ENCODE results near the gene SLC43A3. TPM values are rescaled to one million over a fixed set of nuclear protein-coding genes. Genes with fewer than 3 reads are reported as not detected.

SLC43A3 gene
- total and polyA plus RNA-seq, 2 donors (not counting 3 experiments of a cell fraction or from before 2014, with no cell fraction given) = 68.9 to 104 TPM

DNA sequence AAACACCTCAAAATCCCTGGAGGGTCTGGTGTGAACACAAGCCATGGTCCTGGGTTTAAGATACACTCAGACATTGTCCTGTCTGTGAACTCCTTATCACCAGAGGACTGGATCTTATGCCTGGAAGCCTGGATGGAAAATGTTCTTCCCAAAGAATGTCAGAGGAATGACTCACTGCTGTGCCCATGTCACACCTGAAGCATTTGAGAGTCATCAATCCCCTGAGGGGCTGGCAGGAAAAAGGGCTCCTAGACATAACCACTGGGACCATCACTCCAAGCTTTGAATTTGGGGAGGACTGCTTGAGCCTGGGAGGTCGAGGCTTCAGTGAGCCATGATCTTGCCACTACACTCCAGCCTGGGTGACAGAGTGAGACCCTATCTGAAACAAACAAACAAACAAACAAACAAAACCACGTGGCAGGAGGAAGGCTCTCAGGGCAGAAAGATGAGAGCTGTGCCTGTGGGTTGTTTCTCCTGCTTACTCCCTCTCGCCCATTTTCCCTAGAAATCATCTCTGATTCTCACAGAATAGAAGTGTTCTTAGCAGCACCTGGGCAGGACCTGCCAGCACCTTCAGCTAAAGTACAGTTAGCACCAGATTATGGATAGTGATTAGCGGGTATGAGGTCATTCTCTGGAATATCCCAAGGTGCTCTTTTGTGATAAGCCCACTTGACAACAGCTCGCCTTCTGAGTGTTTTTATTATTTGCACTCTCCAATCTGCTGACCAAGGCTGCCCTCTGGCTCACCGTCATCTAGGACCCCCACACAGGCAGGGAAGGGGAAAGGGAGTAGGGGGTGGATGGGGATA, 24.5 kb downstream of the SLC43A3 start:
- Histone ChIP-seq H3K36me3 (ENCODE audit: control insufficient read depth in 2 of 2, extremely low read depth in 1 of 2, insufficient read depth in 2 of 2, low read length in 2 of 2) (peaks cover 0 to under 1% of the 10 kb centered on the region in 2 experiments), H3K4me2 (ENCODE audit: insufficient read depth, low read length) (no peak overlapping the region), H3K4me1 (ENCODE audit: control insufficient read depth, extremely low read depth, insufficient read depth, low read length) (peaks cover 31% of the 10 kb centered on the region), H2AFZ (ENCODE audit: low read depth, low read length) (no peak overlapping the region), H3K4me3 (replicated peaks in 1 of 3; ENCODE audit: insufficient read depth in 1 of 3, low read depth in 1 of 3, low read length in 3 of 3) (no peak overlapping the region), H3K9me1 (replicated peaks; ENCODE audit: control insufficient read depth, extremely low read depth, insufficient read depth, low read length) (no peaks in the 10 kb centered on the region), H3K9me3 (replicated peaks; ENCODE audit: control insufficient read depth, insufficient read depth, low read length) (no peaks in the 10 kb centered on the region), H3K9ac (replicated peaks; ENCODE audit: extremely low read depth, insufficient read depth, low read length) (no peak overlapping the region), H3K79me2 (ENCODE audit: control insufficient read depth, insufficient read depth, low read length) (no peaks in the 10 kb centered on the region), H3K27ac (ENCODE audit: insufficient read depth, low read depth, low read length) (no peak overlapping the region), H4K20me1 (replicated peaks; ENCODE audit: control insufficient read depth, extremely low read depth, insufficient read depth, low read length) (no peaks in the 10 kb centered on the region), H3K27me3 (ENCODE audit: control insufficient read depth in 2 of 2, insufficient read depth in 2 of 2, low read length in 2 of 2) (peaks cover 0 to 8% of the 10 kb centered on the region in 2 experiments)
- TF ChIP-seq, protein P1, sequence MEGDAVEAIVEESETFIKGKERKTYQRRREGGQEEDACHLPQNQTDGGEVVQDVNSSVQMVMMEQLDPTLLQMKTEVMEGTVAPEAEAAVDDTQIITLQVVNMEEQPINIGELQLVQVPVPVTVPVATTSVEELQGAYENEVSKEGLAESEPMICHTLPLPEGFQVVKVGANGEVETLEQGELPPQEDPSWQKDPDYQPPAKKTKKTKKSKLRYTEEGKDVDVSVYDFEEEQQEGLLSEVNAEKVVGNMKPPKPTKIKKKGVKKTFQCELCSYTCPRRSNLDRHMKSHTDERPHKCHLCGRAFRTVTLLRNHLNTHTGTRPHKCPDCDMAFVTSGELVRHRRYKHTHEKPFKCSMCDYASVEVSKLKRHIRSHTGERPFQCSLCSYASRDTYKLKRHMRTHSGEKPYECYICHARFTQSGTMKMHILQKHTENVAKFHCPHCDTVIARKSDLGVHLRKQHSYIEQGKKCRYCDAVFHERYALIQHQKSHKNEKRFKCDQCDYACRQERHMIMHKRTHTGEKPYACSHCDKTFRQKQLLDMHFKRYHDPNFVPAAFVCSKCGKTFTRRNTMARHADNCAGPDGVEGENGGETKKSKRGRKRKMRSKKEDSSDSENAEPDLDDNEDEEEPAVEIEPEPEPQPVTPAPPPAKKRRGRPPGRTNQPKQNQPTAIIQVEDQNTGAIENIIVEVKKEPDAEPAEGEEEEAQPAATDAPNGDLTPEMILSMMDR (IDR thresholded peaks at IDR 0.05; ENCODE audit: extremely low read depth in 1 of 2, insufficient read depth in 1 of 2, low read depth in 1 of 2, low read length in 2 of 2) = no peak
- no peak for TF ChIP-seq POLR2AphosphoS5 (IDR thresholded peaks at IDR 0.05; ENCODE audit: insufficient read depth, low read depth, low read length)
- TF ChIP-seq JUN (IDR thresholded peaks at IDR 0.05; ENCODE audit: borderline replicate concordance, insufficient read depth, insufficient read length, low read depth) = no peak
- no peak for TF ChIP-seq POLR2A (IDR thresholded peaks at IDR 0.05; ENCODE audit: low read depth, low read length)
- TF ChIP-seq EZH2 (IDR thresholded peaks at IDR 0.05; ENCODE audit: borderline replicate concordance, low read depth, low read length, severe bottlenecking) = no peak
- POLR2A ChIA-PET = no interaction called here
- intact Hi-C loops (cut with micrococcal nuclease) = no loop called here
- dilution Hi-C loops (cut with MboI; ENCODE audit: extremely low pct_ligation_motif_present, low sequenced_read_pairs) = no loop called here
- CTCF ChIA-PET = interaction anchor here (1.0 to 1.2 kb wide), 2 partner anchors 14 to 55 kb away, joined by 3 to 6 read pairs; no protein-coding TSS in a partner anchor
- BruUV-seq (replicated peaks) = no TSS peak
- FAIRE-seq = no peak
- DNase-seq (ENCODE audit: low read depth, low spot score) = no peak
